Erythroblast (primary cell): ENCODE measurements around the gene MAP3K5.

Experiments
- GATA1 ChIP-seq: IDR thresholded peaks from 2 replicates; pipeline ENCODE4 v1.6.1; 2011; ENCODE audit warnings: low read depth, mild to moderate bottlenecking, control low read depth, low read length, moderate library complexity
- POLR2A ChIP-seq: IDR thresholded peaks from 2 replicates; pipeline ENCODE4 v1.6.1; 2011; ENCODE audit warnings: mild to moderate bottlenecking, low read length

DNA sequence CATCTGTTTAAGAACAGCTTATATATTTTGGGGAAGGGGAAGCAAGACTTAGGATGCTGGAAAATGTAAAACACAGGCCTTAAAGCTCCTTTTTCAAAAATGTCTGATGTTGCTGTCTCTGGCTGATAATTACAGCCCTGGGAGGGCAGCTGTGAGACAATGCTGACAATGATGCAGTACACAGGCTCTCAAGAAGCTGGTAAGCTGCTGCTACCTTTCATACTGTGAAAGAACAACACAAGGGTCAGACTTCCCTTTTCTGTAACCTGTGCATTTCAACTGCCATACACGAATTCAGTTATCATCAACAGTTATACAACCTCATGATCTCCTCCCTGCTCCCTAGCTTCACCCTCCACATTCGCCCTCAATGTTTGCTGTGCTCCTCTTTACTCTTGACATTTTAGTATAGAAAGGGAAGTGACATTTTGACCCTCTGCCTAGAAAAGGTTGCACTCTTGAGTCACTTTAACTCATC, 267.3 kb downstream of the MAP3K5 start:
- no peak for TF ChIP-seq POLR2A
- no peak for TF ChIP-seq GATA1
